ENCODE data around the gene GDPD4. TPM values are rescaled to one million over a fixed set of nuclear protein-coding genes. Genes with fewer than 3 reads are reported as not detected.

GDPD4 gene
- total RNA-seq, 1 experiment from 2014 or later: not detected

DNA sequence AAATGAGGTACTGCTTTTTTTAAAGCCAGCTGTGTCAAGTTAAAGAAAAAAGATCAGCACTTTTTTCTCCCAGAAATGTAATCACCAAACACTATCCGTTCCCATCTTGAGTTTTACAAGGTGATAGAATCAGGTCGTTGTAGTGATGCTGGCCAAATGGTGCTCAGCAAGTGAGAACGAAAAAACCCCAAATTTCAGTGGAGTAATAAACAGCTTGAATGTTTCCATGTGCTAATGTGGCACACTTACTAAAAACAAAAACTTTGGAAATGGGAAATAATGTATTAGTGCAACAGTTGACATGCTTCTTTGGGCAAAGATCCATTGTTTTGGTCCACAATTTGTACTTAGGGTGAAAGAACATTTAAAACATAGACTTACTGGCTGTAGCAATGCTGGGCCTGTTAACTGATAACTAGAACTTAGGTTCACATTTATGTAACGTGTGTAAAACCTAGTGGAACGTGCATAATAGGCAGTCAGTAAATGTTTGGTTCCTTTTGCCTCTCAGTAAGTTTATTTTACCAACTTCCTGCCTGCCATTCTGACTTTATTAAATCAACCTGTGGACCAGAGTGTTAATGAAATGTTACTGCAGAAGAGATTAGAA, 15.4 kb upstream of the GDPD4 start:
- no TSS peak for BruUV-seq (replicated peaks)
- TF ChIP-seq, protein P1, sequence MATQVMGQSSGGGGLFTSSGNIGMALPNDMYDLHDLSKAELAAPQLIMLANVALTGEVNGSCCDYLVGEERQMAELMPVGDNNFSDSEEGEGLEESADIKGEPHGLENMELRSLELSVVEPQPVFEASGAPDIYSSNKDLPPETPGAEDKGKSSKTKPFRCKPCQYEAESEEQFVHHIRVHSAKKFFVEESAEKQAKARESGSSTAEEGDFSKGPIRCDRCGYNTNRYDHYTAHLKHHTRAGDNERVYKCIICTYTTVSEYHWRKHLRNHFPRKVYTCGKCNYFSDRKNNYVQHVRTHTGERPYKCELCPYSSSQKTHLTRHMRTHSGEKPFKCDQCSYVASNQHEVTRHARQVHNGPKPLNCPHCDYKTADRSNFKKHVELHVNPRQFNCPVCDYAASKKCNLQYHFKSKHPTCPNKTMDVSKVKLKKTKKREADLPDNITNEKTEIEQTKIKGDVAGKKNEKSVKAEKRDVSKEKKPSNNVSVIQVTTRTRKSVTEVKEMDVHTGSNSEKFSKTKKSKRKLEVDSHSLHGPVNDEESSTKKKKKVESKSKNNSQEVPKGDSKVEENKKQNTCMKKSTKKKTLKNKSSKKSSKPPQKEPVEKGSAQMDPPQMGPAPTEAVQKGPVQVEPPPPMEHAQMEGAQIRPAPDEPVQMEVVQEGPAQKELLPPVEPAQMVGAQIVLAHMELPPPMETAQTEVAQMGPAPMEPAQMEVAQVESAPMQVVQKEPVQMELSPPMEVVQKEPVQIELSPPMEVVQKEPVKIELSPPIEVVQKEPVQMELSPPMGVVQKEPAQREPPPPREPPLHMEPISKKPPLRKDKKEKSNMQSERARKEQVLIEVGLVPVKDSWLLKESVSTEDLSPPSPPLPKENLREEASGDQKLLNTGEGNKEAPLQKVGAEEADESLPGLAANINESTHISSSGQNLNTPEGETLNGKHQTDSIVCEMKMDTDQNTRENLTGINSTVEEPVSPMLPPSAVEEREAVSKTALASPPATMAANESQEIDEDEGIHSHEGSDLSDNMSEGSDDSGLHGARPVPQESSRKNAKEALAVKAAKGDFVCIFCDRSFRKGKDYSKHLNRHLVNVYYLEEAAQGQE (IDR thresholded peaks at IDR 0.05; ENCODE audit: insufficient read depth in 1 of 2, low read depth in 2 of 2, low read length in 1 of 2): no peak
- TF ChIP-seq SIN3A (IDR thresholded peaks at IDR 0.05; ENCODE audit: borderline replicate concordance, insufficient read depth, low read depth, low read length): no peak
- TF ChIP-seq TCF7L2 (IDR thresholded peaks at IDR 0.05; ENCODE audit: low read depth, low read length): no peak
- TF ChIP-seq POLR2AphosphoS5 (IDR thresholded peaks at IDR 0.05; ENCODE audit: low read depth, low read length): no peak
- TF ChIP-seq, protein P2, sequence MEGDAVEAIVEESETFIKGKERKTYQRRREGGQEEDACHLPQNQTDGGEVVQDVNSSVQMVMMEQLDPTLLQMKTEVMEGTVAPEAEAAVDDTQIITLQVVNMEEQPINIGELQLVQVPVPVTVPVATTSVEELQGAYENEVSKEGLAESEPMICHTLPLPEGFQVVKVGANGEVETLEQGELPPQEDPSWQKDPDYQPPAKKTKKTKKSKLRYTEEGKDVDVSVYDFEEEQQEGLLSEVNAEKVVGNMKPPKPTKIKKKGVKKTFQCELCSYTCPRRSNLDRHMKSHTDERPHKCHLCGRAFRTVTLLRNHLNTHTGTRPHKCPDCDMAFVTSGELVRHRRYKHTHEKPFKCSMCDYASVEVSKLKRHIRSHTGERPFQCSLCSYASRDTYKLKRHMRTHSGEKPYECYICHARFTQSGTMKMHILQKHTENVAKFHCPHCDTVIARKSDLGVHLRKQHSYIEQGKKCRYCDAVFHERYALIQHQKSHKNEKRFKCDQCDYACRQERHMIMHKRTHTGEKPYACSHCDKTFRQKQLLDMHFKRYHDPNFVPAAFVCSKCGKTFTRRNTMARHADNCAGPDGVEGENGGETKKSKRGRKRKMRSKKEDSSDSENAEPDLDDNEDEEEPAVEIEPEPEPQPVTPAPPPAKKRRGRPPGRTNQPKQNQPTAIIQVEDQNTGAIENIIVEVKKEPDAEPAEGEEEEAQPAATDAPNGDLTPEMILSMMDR (IDR thresholded peaks at IDR 0.05): no peak
- H3K4me1 ChIP-seq (ENCODE audit: control insufficient read depth, insufficient read depth, low read length): no peaks in the 10 kb centered on the region
- in situ Hi-C loops (cut with HindIII; ENCODE audit: low pct_unique_long_range_greater_than_20kb, low sequenced_read_pairs): no loop called here
- H3K9me3 ChIP-seq (ENCODE audit: control insufficient read depth, insufficient read depth, low read depth, low read length): no peaks in the 10 kb centered on the region
- ChIA-PET CTCF (interaction anchor here (0.6 kb wide), 1 partner anchor 53 kb away, joined by 8 read pairs; no protein-coding TSS in a partner anchor), POLR2A (no interaction called here)
- H3K4me3 ChIP-seq (ENCODE audit: low read depth in 2 of 2, low read length in 2 of 2): no peak overlapping the region
- intact Hi-C loops (cut with micrococcal nuclease; ENCODE audit: unreplicated experiment): no loop called here
- no peaks in the 10 kb centered on the region for H3K36me3 ChIP-seq (ENCODE audit: control insufficient read depth, insufficient read depth, low read length)
- DNase-seq (ENCODE audit: low read depth, low spot score): no peak
- no peak overlapping the region for H3K27ac ChIP-seq (ENCODE audit: low read length)
- H3K27me3 ChIP-seq (ENCODE audit: control insufficient read depth, insufficient read depth, low read length): no peaks in the 10 kb centered on the region
- no peak for ATAC-seq

DNA sequence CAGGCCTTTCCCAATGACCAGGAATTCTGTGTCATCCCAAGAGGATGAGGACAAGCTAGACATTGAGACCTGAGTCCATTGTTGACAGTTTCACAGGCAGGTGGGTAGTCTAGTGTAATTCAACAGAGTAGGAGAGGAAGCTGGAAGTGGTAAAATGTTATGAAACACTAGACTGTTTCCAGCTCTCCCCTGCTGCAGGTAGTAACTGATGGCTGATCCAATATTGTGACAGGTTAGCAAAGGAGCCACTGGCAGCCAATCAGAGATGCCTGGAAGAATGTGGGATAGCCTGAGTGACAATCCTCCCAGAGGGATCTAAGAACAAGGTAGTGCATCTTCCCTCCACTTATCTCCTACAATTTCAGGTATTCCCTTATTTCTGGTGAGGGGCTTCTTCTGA, 10.6 kb upstream of the GDPD4 start:
- no TSS peak for BruUV-seq (replicated peaks)
- Histone ChIP-seq H3K4me1 (ENCODE audit: control insufficient read depth, insufficient read depth, low read length) (no peaks in the 10 kb centered on the region), H3K36me3 (ENCODE audit: control insufficient read depth, insufficient read depth, low read length) (no peaks in the 10 kb centered on the region), H3K27me3 (ENCODE audit: control insufficient read depth, insufficient read depth, low read length) (no peaks in the 10 kb centered on the region; the same call in 1 of the 2 replicates), H3K4me3 (ENCODE audit: low read depth in 2 of 2, low read length in 2 of 2) (no peak overlapping the region), H3K27ac (ENCODE audit: low read length) (no peak overlapping the region), H3K9me3 (ENCODE audit: control insufficient read depth, insufficient read depth, low read depth, low read length) (no peaks in the 10 kb centered on the region)
- in situ Hi-C loops (cut with HindIII; ENCODE audit: low pct_unique_long_range_greater_than_20kb, low sequenced_read_pairs): no loop called here
- CTCF ChIA-PET: no interaction called here
- POLR2A ChIA-PET: interaction anchor here (0.5 kb wide), 1 partner anchor 282 kb away, joined by 3 read pairs; no protein-coding TSS in a partner anchor
- TF ChIP-seq TCF7L2 (IDR thresholded peaks at IDR 0.05; ENCODE audit: low read depth, low read length): no peak
- TF ChIP-seq POLR2AphosphoS5 (IDR thresholded peaks at IDR 0.05; ENCODE audit: low read depth, low read length): no peak
- no peak for TF ChIP-seq SIN3A (IDR thresholded peaks at IDR 0.05; ENCODE audit: borderline replicate concordance, insufficient read depth, low read depth, low read length)
- TF ChIP-seq, protein P2 (IDR thresholded peaks at IDR 0.05): no peak
- TF ChIP-seq, protein P1 (IDR thresholded peaks at IDR 0.05; ENCODE audit: insufficient read depth in 1 of 2, low read depth in 2 of 2, low read length in 1 of 2): no peak
- intact Hi-C loops (cut with micrococcal nuclease; ENCODE audit: unreplicated experiment): no loop called here
- no peak for ATAC-seq
- DNase-seq (ENCODE audit: low read depth, low spot score): no peak
